Ureter (tissue), 1 donor: ENCODE measurements around the gene SERPINI1. TPM values are rescaled to one million over a fixed set of nuclear protein-coding genes. Genes with fewer than 3 reads are reported as not detected.

Experiments
- DNase-seq: peaks from one replicate; pipeline ENCODE4 v3.0.0-alpha.2; 2020; ENCODE audit warnings: low spot score
- total RNA-seq: library from RNA; stranded (reverse); gene quantifications from one replicate; pipeline ENCODE4 v1.2.4, GENCODE V29; 2023
- donor health status: DM: yes; HTN: yes; CAD: no.

The SERPINI1 gene
- total RNA-seq, 1 donor from 2014 or later: 2.8 TPM

DNA sequence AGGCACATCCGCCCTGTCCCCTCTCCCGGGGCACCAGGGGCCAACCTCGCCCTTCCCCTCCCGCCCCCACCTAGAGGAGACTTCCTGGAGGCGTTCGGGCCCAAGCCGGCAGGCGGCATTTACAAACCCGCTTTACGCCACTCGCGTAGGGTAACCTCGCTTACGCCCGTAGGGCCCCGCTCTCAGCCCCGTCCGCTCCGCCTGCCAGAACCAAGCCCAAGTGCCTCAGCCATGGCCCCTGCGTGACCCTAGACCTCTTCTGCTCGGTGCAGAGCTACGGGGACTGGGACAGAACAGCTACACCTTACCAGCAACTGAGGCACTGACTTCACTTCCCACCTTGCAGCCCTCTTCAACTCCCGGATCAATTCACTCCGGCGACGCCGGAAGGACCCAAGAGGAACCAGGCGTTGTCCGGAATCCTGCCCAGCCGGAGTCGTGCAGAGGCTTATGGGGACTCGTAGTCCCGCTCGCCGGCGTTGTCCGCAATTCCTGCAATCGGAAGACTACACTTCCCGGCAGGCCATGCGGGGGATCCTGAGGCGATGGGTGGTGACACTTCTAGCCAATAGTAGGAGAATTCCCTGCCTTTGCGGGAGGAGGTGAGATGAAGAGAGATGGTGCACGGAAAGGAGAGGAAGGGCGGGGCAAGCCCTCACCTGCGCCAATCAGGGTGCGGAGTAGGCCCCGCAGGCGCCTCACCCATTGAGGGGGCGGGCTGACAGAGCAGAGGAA is 856 bp upstream of the SERPINI1 start, which contains the start of gene PDCD10:
PDCD10 (minus strand) TSS at position 395 of the 735 bp plus-strand sequence. CDS start 14,735 bp downstream, outside the sequence.
- peak; percentile 98 for DNase-seq

- no peak for DNase-seq
Observed at GRCh38 chr3:167736264-167736787, 805 bp downstream of the SERPINI1 start.

DNA sequence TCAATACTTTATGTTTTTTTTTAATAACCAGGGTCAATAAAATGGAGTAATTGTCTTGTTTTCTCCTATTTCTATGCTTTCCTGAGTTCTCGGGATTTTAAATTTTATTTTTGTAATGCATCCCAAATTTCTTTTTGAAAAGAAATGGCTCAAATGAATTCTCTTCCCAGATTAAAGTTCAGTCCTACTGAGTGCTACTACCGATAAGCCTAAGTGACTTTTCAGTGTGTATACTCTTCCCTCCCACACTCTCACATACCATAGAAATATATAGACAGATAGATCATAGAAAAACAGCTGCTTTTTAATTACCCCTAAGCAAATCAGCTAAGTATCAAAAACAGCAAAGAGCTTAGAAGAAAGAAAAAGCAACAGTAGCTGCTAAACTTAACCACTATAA is 1.5 kb downstream of the SERPINI1 start:
- DNase-seq: no peak

- DNase-seq: no peak
Observed at GRCh38 chr3:167738037-167738436, 2.5 kb downstream of the SERPINI1 start.

- DNase-seq: no peak
Observed at GRCh38 chr3:167739190-167739810, 3.8 kb downstream of the SERPINI1 start.

- DNase-seq: no peak
Observed at GRCh38 chr3:167740961-167741587, 5.6 kb downstream of the SERPINI1 start.

- DNase-seq: no peak
Observed at GRCh38 chr3:167742338-167742737, 6.8 kb downstream of the SERPINI1 start.

DNA sequence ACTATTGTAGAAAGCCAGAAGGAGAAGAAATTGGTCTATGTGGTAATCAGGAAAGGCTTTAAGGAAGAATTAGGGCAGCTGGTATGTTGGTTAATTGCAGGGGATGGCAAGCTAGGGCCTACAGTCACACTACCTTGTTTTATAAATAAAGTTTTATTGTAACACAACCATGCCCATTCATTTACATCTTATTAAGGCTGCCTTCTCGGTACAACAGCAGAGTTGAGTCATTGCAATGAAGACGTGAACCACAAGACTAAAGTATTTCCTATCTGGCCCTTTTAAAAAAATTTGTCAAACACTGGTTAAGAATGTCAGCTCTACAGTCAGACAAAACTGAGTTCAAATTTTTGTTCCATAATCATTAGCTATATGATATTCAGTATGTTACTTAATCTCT is 8.3 kb downstream of the SERPINI1 start:
- DNase-seq: no peak

- no peak for DNase-seq
Observed at GRCh38 chr3:167749209-167749608, 13.7 kb downstream of the SERPINI1 start.

- no peak for DNase-seq
Observed at GRCh38 chr3:167749728-167750127, 14.2 kb downstream of the SERPINI1 start.

GRCh38 chr3:167750272-167750971 is 14.9 kb downstream of the SERPINI1 start:
- DNase-seq: no peak

- no peak for DNase-seq
Observed at GRCh38 chr3:167754049-167754448, 18.5 kb downstream of the SERPINI1 start.

- no peak for DNase-seq
Observed at GRCh38 chr3:167761302-167761701, 25.8 kb downstream of the SERPINI1 start.

- no peak for DNase-seq
Observed at GRCh38 chr3:167762296-167762695, 26.8 kb downstream of the SERPINI1 start.

GRCh38 chr3:167772992-167773391 is 37.5 kb downstream of the SERPINI1 start:
- DNase-seq: no peak

- no peak for DNase-seq
Observed at GRCh38 chr3:167773584-167773983, 38.1 kb downstream of the SERPINI1 start.

GRCh38 chr3:167776066-167776685 is 40.7 kb downstream of the SERPINI1 start:
- DNase-seq: no peak

- DNase-seq: no peak
Observed at GRCh38 chr3:167777356-167777755, 41.8 kb downstream of the SERPINI1 start.

GRCh38 chr3:167780214-167780883 is 44.8 kb downstream of the SERPINI1 start:
- no peak for DNase-seq

DNA sequence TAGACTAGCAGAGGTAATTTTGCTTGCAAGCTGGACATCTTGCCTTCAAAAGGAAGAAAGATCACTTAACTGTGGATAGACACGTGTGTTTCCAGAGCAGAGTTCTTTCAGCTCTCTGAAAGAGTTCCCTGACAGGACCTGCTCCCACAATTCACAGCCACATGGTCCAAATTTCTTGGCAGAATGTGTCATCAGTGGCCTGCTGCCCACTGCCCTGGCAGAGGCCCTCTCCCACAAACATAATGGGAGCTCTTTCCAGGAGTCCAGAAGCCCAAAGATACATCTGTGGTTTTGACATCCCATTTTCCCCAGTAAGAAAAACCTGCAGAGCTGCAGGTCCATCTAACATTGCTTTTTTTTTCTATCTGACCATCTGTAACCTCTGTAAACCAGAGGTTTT is 48.3 kb downstream of the SERPINI1 start:
- no peak for DNase-seq

DNA sequence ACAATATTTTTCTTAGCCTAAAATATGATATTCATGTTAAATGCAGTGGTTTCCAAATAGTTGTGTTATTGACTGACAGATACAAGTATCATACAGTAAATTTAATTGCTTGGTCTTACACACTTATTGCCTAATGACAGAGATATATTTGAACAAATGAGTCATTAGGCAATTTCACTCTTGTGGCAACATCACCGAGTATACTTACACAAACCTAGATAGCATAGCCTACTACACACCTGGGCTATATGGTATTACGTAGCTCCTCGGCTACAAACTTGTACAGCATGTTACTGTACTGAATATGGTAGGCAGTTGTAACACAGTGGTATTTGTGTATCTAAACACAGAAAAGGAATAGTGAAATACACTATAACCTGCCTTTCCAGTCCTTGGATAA is 50.3 kb downstream of the SERPINI1 start:
- DNase-seq: no peak
